ENCODE measurements around the gene CARS1. TPM values are rescaled to one million over a fixed set of nuclear protein-coding genes. Genes with fewer than 3 reads are reported as not detected.
A peak's percentile ranks its signal among the peaks of the same experiment; 100 is the strongest.

Gene CARS1
- total and polyA plus RNA-seq, 10 of the 15 experiments (the other 5 are each of a cell fraction or from before 2014, with no cell fraction given): 7.8 to 60.6 (median 45.7) TPM

DNA sequence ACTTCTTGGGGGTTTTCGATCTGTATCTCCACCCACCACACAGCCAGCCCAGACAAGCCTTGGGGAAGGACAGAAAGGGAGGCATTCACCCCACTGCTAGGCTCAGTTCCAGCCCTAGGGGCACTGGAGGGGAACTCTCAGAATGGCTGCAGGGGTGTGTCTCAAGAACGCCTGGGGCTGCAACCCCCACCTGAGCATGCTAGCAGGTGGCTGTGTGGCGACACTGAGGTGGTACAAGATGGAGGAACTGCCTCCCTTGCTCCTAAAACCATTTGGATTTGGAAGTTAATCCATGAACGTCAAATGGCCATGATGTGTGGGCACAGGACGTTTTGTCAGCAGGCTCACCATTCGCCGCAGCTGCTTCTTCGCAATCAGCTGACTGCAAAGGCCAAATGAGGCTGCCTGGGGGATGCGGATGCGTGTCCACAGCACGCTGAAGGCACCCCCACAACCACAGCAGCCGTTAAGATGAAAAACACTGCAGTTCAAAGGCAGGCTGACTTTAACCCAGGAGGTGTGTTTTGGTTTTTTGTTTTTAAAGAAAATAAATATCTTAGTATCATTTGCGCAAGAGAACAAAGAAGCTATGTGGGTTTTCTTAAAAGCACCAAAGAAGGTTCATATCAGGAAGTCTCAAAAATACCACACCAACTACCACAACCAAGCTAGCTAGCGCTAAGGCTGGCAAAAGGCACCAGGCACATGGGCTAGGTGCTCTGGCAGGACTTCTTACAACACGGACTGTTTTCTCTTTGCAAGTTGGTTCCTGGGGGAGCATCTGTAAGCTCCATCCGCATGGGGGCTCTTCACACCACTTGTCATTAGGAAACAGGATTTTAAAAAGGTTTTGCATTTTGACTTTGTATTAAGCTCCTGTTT, 42.9 kb downstream of the CARS1 start (continued):
- TF ChIP-seq ELK1 (IDR thresholded peaks at IDR 0.05; ENCODE audit: low read depth, low read length) (no peak), SREBF2 (IDR thresholded peaks at IDR 0.05; ENCODE audit: low read length) (no peak), HDAC2 (IDR thresholded peaks at IDR 0.05) (no peak), SMAD1 (IDR thresholded peaks at IDR 0.05; ENCODE audit: low read depth, partially characterized antibody) (no peak), FOXM1 (IDR thresholded peaks at IDR 0.05; ENCODE audit: low read depth, low read length) (no peak), GATAD2B (conservative IDR thresholded peaks at IDR 0.05; ENCODE audit: low read depth) (no peak), YBX1 (IDR thresholded peaks at IDR 0.05) (no peak), MTA2 (IDR thresholded peaks at IDR 0.05; ENCODE audit: low read depth) (no peak; the same call in 1 of the 2 replicates), NBN (IDR thresholded peaks at IDR 0.05) (no peak)

GRCh38 chr11:3011891-3012885, 45.0 kb downstream of the CARS1 start:
- no peak overlapping the region for H3K4me2 ChIP-seq (ENCODE audit: control insufficient read depth, insufficient read depth)
- no peaks in the 10 kb centered on the region for H3K9me3 ChIP-seq (replicated peaks; ENCODE audit: control insufficient read depth, insufficient read depth, low read length)
- H3K27ac ChIP-seq (ENCODE audit: control insufficient read depth, insufficient read depth): no peak overlapping the region
- H3K36me3 ChIP-seq (ENCODE audit: control insufficient read depth in 2 of 2, insufficient read depth in 2 of 2, low read length in 1 of 2): peaks cover 17 to 46% of the 10 kb centered on the region in 2 experiments
- WGBS (ENCODE audit: insufficient coverage, insufficient replicate concordance, low lambda C conversion rate, missing lambda C conversion rate): 95% methylated on average over 31 of the region's 31 CpGs
- H4K20me1 ChIP-seq (ENCODE audit: control insufficient read depth, insufficient read depth): no peaks in the 10 kb centered on the region; the same call in 1 of the 2 replicates
- POLR2A ChIA-PET: interaction anchor here (0.6 to 4.3 kb wide), 3 partner anchors 12 to 92 kb away, joined by 3 to 34 read pairs (median 3); no protein-coding TSS in a partner anchor
- RAD21 ChIA-PET (ENCODE audit: unreplicated experiment): interaction anchor here (1.5 kb wide), 1 partner anchor 10 kb away, joined by 6 read pairs; no protein-coding TSS in a partner anchor
- H2AFZ ChIP-seq (ENCODE audit: control insufficient read depth, low read depth, low read length): no peak overlapping the region
- ATAC-seq (no peak), DNase-seq (ENCODE audit: low read depth, low spot score) (no peak), FAIRE-seq (no peak)
- H3K4me1 ChIP-seq (ENCODE audit: control insufficient read depth, insufficient read depth, low read length): peaks cover 17% of the 10 kb centered on the region
- no peak overlapping the region for H3K4me3 ChIP-seq
- CTCF ChIA-PET: interaction anchor here (1.1 to 3.2 kb wide), 3 partner anchors 23 to 405 kb away, joined by 3 to 13 read pairs (median 5); no protein-coding TSS in a partner anchor
- no peaks in the 10 kb centered on the region for H3K79me2 ChIP-seq (ENCODE audit: control insufficient read depth, insufficient read depth, low read length)
- no peaks in the 10 kb centered on the region for H3K27me3 ChIP-seq (replicated peaks in 1 of 2; ENCODE audit: control insufficient read depth in 2 of 2, insufficient read depth in 2 of 2, low read length in 1 of 2)
- H3K9ac ChIP-seq (ENCODE audit: control insufficient read depth, insufficient read depth, low read length): no peak overlapping the region
- in situ Hi-C loops (cut with MboI) (no loop called here), intact Hi-C loops (cut with micrococcal nuclease; ENCODE audit: unreplicated experiment) (no loop called here)
- BruUV-seq (replicated peaks): no TSS peak
- SMC1A ChIA-PET (ENCODE audit: uncharacterized antibody, unreplicated experiment): interaction anchor here (0.6 to 3.6 kb wide), 2 partner anchors 22 to 37 kb away, joined by 3 to 29 read pairs; no protein-coding TSS in a partner anchor
- TF ChIP-seq MEF2A (IDR thresholded peaks at IDR 0.05; ENCODE audit: insufficient read depth, low read depth, low read length): no peak
- TF ChIP-seq, protein P1, sequence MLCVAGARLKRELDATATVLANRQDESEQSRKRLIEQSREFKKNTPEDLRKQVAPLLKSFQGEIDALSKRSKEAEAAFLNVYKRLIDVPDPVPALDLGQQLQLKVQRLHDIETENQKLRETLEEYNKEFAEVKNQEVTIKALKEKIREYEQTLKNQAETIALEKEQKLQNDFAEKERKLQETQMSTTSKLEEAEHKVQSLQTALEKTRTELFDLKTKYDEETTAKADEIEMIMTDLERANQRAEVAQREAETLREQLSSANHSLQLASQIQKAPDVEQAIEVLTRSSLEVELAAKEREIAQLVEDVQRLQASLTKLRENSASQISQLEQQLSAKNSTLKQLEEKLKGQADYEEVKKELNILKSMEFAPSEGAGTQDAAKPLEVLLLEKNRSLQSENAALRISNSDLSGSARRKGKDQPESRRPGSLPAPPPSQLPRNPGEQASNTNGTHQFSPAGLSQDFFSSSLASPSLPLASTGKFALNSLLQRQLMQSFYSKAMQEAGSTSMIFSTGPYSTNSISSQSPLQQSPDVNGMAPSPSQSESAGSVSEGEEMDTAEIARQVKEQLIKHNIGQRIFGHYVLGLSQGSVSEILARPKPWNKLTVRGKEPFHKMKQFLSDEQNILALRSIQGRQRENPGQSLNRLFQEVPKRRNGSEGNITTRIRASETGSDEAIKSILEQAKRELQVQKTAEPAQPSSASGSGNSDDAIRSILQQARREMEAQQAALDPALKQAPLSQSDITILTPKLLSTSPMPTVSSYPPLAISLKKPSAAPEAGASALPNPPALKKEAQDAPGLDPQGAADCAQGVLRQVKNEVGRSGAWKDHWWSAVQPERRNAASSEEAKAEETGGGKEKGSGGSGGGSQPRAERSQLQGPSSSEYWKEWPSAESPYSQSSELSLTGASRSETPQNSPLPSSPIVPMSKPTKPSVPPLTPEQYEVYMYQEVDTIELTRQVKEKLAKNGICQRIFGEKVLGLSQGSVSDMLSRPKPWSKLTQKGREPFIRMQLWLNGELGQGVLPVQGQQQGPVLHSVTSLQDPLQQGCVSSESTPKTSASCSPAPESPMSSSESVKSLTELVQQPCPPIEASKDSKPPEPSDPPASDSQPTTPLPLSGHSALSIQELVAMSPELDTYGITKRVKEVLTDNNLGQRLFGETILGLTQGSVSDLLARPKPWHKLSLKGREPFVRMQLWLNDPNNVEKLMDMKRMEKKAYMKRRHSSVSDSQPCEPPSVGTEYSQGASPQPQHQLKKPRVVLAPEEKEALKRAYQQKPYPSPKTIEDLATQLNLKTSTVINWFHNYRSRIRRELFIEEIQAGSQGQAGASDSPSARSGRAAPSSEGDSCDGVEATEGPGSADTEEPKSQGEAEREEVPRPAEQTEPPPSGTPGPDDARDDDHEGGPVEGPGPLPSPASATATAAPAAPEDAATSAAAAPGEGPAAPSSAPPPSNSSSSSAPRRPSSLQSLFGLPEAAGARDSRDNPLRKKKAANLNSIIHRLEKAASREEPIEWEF (IDR thresholded peaks at IDR 0.05; ENCODE audit: insufficient replicate concordance, low read depth, low read length): no peak
- TF ChIP-seq POLR2A (IDR thresholded peaks at IDR 0.05; ENCODE audit: low read depth, low read length): peak; percentile 36; the same call in 1 of the 2 replicates

All from GM12878 (cell line).